ENCODE results near the gene LAX1. TPM values are rescaled to one million over a fixed set of nuclear protein-coding genes. Genes with fewer than 3 reads are reported as not detected.

Gene LAX1, protein sequence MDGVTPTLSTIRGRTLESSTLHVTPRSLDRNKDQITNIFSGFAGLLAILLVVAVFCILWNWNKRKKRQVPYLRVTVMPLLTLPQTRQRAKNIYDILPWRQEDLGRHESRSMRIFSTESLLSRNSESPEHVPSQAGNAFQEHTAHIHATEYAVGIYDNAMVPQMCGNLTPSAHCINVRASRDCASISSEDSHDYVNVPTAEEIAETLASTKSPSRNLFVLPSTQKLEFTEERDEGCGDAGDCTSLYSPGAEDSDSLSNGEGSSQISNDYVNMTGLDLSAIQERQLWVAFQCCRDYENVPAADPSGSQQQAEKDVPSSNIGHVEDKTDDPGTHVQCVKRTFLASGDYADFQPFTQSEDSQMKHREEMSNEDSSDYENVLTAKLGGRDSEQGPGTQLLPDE
- not detected in 5 replicates for total RNA-seq (2022; extraction: Qiagen RNA extraction)

DNA sequence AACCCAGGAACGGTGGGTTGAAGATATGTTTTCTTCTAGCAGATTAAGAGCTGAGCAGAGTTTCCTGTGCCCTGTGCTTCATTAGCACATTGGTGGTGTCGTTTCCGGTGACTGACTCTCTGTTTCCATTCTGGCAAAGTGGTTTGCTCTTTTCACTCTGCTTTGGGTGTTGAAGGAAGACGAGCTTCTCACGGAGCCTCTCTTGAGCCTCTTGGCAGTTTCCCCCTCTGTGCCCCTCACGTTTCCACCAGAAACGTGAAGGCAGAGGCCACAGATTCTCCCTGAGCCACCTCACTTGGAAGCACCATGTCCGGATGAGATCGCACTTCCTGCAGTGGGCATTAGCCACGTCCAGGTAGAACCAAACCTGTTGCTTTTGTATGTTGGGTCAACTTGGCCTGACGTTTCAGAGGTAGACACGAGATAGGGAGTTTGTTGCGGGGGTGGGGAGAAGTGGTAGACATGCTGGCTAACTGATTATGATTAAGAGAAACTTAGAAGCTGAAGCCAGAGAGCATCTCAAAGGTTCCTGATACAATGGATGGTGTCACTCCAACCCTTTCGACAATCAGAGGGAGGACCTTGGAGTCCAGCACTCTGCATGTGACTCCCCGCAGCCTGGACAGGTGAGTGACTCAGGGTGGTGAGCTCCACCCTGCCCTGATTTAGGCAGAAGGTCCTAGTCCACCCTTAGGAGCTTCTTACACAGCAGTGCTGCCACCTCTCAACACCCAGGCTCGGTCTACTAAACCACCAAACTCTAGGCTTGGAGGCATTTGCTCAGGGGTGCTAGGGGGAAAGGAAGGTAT, at the start of gene LAX1:
Gene LAX1, plus strand, starts transcription at position 155 of the 809 bp plus-strand sequence. Its CDS starts 383 bp downstream, at position 538.

DNA sequence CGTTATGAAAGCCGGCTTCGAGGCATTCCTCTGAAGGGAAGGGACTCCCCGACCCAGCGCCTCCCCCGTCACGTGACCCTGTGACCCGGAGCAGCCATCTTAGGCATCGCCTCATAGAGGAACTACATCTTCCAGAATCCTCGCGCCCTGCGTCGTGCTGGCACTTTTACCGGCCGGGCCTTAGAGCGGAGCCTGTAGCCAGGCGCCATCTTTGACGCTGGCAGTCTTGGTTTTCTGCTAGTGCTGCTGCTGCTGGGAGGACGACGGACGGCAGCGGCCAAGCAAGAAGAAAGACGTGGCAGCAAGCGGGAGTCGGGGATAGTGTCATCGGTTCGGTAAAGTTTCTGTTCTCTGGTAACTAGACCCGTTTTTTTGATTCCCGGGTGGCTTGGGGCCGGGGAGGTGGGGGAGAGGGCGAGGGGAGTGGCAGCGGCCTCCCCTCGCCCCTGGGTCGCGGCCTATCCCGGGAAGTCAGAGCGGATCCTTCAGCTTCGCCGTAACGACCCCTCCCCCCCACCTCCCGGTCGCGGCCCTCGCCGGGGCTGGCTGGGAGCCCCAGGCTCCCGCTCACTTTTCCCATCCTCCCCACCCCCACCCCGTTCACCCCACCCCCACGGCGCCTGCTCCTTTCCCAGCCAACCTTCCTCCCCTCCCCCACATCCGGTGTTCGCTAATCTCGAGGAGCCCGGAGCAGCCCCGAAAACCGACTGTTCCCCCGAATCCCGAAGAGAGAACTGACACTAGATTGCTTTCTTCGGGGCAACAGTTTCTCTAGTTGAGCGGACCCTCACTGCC, 30.7 kb downstream of the LAX1 start, which contains the start of the genes ZBED6 and ZC3H11A:
Gene ZBED6, plus strand, starts transcription at position 183 of the 795 bp plus-strand sequence. CDS start 1,900 bp downstream, outside the sequence.
Gene ZC3H11A, plus strand, starts transcription at position 183 of the 795 bp plus-strand sequence. CDS start 21,448 bp downstream, outside the sequence.

Other genes with a start within 250 kb of the LAX1 start
- 16.6 to 29.4 TPM (median 21.2 TPM) in 5 replicates for gene ATP2B4, start 138.4 kb upstream of the LAX1 start, total RNA-seq (2022; extraction: Qiagen RNA extraction)
- gene ZBED6, start 30.4 kb downstream of the LAX1 start, total RNA-seq (2022; extraction: Qiagen RNA extraction), result 1.1 to 4.0 TPM (median 3.0 TPM) in 5 replicates
- gene ZC3H11A, start 30.4 kb downstream of the LAX1 start, total RNA-seq (2022; extraction: Qiagen RNA extraction), result 38.0 to 58.6 TPM (median 42.4 TPM) in 5 replicates
- gene SNRPE, start 96.4 kb downstream of the LAX1 start, total RNA-seq (2022; extraction: Qiagen RNA extraction), result 152 to 265 TPM (median 251 TPM) in 5 replicates

All from A549 treated with Hydrocortisone at 1 μM for 4 hours (cell line).